ENCODE measurements around the gene SEC23B. TPM values are rescaled to one million over a fixed set of nuclear protein-coding genes. Genes with fewer than 3 reads are reported as not detected.

The SEC23B gene
- total RNA-seq, 2 donors from 2014 or later, result 29.0 to 36.3 TPM

DNA sequence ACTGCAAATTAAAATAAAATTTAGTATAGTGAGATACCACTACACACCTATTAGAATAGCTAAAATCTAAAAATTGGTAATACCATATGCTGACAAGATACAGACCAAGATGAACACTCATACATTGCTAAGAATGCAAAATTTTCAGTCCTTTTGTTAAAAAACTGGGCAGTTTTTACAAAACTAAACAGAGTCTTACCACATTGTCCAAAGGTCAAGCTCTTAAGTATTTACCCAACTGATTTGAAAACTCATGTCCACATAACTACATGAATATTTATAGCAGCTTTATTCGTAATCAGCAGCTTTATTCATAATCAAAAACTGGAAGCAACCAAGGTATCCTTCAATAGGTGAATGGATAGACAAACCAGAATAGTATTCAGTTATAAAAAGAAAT is 30.5 kb upstream of the SEC23B start:
- 42 to 50% methylated on average over 1 of the region's 1 CpG for WGBS, 2 donors
- peaks cover 0 to 18% of the 10 kb centered on the region in 2 donors for H3K36me3 ChIP-seq (replicated peaks in 1 of 2; ENCODE audit: insufficient read depth in 1 of 2, low read depth in 2 of 2)
- intact Hi-C loops (cut with DNase I), result no loop called here

DNA sequence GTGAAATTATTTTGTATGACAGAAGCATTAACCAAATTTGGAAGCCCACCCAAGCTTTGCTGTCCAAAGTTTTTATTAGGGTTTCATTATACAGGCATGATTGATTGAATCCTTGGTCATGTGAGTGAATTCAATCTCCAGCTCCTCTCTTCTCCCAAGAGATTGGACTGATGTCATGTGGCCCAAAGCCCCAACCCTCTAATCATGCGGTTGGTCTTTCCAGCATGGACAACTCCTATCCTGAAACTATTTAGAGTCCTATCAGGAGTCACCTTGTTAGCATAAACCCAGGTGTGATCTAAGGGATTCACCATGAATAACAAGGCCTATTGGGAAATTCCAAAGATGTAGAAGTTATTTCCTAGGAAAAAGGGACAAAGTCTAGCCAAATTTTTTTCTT is 29.9 kb upstream of the SEC23B start:
- WGBS, 2 donors, result 50 to 61% methylated on average over 1 of the region's 1 CpG
- no peak for DNase-seq
- Histone ChIP-seq H3K4me3 (no peak overlapping the region), H3K27me3 (no peaks in the 10 kb centered on the region), H3K36me3 (replicated peaks in 1 of 2; ENCODE audit: insufficient read depth in 1 of 2, low read depth in 2 of 2) (peaks cover 0 to 24% of the 10 kb centered on the region in 2 donors), H3K4me1 (peaks cover 9% of the 10 kb centered on the region), H3K27ac (no peak overlapping the region), H3K9me3 (no peaks in the 10 kb centered on the region)
- ATAC-seq, result no peak
- intact Hi-C loops (cut with DNase I), result no loop called here
- no peak for TF ChIP-seq POLR2A (IDR thresholded peaks at IDR 0.05)
- TF ChIP-seq, protein P1, sequence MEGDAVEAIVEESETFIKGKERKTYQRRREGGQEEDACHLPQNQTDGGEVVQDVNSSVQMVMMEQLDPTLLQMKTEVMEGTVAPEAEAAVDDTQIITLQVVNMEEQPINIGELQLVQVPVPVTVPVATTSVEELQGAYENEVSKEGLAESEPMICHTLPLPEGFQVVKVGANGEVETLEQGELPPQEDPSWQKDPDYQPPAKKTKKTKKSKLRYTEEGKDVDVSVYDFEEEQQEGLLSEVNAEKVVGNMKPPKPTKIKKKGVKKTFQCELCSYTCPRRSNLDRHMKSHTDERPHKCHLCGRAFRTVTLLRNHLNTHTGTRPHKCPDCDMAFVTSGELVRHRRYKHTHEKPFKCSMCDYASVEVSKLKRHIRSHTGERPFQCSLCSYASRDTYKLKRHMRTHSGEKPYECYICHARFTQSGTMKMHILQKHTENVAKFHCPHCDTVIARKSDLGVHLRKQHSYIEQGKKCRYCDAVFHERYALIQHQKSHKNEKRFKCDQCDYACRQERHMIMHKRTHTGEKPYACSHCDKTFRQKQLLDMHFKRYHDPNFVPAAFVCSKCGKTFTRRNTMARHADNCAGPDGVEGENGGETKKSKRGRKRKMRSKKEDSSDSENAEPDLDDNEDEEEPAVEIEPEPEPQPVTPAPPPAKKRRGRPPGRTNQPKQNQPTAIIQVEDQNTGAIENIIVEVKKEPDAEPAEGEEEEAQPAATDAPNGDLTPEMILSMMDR (IDR thresholded peaks at IDR 0.05), result no peak

More for the DNA sequence above, 30.5 kb upstream of the SEC23B start:
- no peak for ATAC-seq
- TF ChIP-seq, protein P1 (IDR thresholded peaks at IDR 0.05), result no peak
- TF ChIP-seq POLR2A (IDR thresholded peaks at IDR 0.05), result no peak
- H3K4me1 ChIP-seq, result peaks cover 9% of the 10 kb centered on the region
- H3K9me3 ChIP-seq, result no peaks in the 10 kb centered on the region
- H3K27ac ChIP-seq, result no peak overlapping the region
- no peak overlapping the region for H3K4me3 ChIP-seq
- DNase-seq, result no peak
- H3K27me3 ChIP-seq, result no peaks in the 10 kb centered on the region

DNA sequence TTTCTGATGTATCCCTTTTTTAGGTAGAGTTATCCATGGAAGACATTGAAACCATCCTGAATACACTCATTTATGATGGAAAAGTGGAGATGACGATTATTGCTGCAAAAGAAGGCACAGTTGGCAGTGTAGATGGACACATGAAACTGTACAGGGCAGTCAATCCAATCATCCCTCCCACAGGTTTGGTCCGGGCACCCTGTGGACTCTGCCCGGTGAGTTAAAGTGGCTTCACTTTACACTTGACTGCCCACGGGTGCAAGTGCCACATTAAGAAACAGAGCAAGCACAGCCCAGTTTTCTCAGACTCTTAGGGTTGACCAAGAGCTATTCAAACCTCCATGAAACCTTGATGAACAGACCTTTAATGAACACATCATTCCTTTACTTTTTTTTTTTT is 26.1 kb upstream of the SEC23B start:
- DNase-seq (no peak), ATAC-seq (no peak)
- H3K4me1 ChIP-seq, result peaks cover 9% of the 10 kb centered on the region
- H3K4me3 ChIP-seq, result no peak overlapping the region
- H3K27me3 ChIP-seq, result no peaks in the 10 kb centered on the region
- TF ChIP-seq, protein P1 (IDR thresholded peaks at IDR 0.05), result no peak
- no peak for TF ChIP-seq POLR2A (IDR thresholded peaks at IDR 0.05)
- intact Hi-C loops (cut with DNase I), result no loop called here
- peaks cover 0 to 16% of the 10 kb centered on the region in 2 donors for H3K36me3 ChIP-seq (replicated peaks in 1 of 2; ENCODE audit: insufficient read depth in 1 of 2, low read depth in 2 of 2)
- no peak overlapping the region for H3K27ac ChIP-seq
- WGBS, 2 donors, result 83 to 90% methylated on average over 4 of the region's 4 CpGs
- H3K9me3 ChIP-seq, result no peaks in the 10 kb centered on the region

DNA sequence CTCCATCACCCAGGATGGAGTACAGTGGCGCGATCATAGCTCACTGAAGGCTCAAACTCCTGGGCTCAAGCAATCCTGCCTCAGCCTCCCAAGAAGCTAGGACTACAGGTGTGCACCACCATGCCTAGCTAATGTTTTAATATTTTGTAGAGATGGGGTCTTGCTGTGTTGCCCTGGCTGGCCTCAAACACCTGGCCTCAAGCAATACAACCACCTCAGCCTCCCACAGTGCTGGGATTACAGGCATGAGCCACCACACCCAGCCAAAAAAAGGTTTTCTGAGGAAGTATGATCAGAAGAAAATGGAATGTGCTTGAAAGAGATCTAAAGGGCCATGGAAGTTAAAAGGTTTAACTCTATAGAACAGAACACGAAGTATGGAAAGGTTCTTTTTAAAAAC is 19.4 kb upstream of the SEC23B start:
- H3K4me1 ChIP-seq, result no peaks in the 10 kb centered on the region
- ATAC-seq (no peak), DNase-seq (no peak)
- WGBS, 2 donors, result 86 to 93% methylated on average over 3 of the region's 3 CpGs
- TF ChIP-seq, protein P1 (IDR thresholded peaks at IDR 0.05), result no peak
- no peak for TF ChIP-seq POLR2A (IDR thresholded peaks at IDR 0.05)
- no peaks in the 10 kb centered on the region for H3K9me3 ChIP-seq
- no peak overlapping the region for H3K27ac ChIP-seq
- intact Hi-C loops (cut with DNase I), result no loop called here
- H3K4me3 ChIP-seq, result no peak overlapping the region
- no peaks in the 10 kb centered on the region for H3K27me3 ChIP-seq
- peaks cover 0 to 11% of the 10 kb centered on the region in 2 donors for H3K36me3 ChIP-seq (replicated peaks in 1 of 2; ENCODE audit: insufficient read depth in 1 of 2, low read depth in 2 of 2)

DNA sequence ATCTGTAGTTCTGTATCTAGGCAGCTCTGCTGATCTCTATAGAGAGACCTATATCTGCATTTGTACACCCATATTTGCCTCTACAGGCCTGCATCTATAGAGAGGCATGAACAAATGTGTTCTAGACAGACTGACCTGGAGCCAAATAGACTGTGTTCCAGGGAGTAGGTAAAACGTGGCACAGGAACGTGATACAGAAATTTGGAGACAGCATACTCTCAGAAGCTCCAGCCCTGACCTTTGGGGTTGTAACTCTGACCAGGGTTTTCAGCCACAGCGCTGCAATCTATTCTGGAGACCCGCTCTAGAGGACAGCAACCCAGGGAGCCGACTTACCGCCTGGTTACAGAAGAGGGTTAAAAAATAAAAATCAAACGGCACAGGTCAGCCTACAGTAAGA is 11.7 kb upstream of the SEC23B start:
- H3K27me3 ChIP-seq, result no peaks in the 10 kb centered on the region
- H3K36me3 ChIP-seq (replicated peaks in 1 of 2; ENCODE audit: insufficient read depth in 1 of 2, low read depth in 2 of 2), result peaks cover 0 to 3% of the 10 kb centered on the region in 2 donors
- WGBS, 2 donors, result 12 to 18% methylated on average over 7 of the region's 7 CpGs
- peaks cover 13% of the 10 kb centered on the region for H3K4me1 ChIP-seq
- H3K9me3 ChIP-seq, result no peaks in the 10 kb centered on the region
- TF ChIP-seq POLR2A (IDR thresholded peaks at IDR 0.05), result no peak
- TF ChIP-seq, protein P1 (IDR thresholded peaks at IDR 0.05), result no peak
- no peak for DNase-seq
- no peak overlapping the region for H3K4me3 ChIP-seq
- no peak overlapping the region for H3K27ac ChIP-seq
- ATAC-seq, result no peak
- intact Hi-C loops (cut with DNase I), result no loop called here

Measured in body of pancreas (tissue), 4 donors.